DMS79 treated with DMSO at 0.1 percent for 48 hours (cell line): Measurements from ENCODE around the gene DFFB.
A peak's percentile ranks its signal among the peaks of the same experiment; 100 is the strongest.
"Not testable (repeated sequence)": the region's sequence is repeated elsewhere in the genome, so short reads cannot be mapped to it uniquely, and the experiment has no call there.

Source experiments
- DNase-seq: peaks from one replicate; lab custom pipeline; 2025; lab: John Stamatoyannopoulos, UW

Gene DFFB

GRCh38 chr1:3910049-3910731 is 52.9 kb downstream of the DFFB start:
- peak; percentile 79 for DNase-seq

DNA sequence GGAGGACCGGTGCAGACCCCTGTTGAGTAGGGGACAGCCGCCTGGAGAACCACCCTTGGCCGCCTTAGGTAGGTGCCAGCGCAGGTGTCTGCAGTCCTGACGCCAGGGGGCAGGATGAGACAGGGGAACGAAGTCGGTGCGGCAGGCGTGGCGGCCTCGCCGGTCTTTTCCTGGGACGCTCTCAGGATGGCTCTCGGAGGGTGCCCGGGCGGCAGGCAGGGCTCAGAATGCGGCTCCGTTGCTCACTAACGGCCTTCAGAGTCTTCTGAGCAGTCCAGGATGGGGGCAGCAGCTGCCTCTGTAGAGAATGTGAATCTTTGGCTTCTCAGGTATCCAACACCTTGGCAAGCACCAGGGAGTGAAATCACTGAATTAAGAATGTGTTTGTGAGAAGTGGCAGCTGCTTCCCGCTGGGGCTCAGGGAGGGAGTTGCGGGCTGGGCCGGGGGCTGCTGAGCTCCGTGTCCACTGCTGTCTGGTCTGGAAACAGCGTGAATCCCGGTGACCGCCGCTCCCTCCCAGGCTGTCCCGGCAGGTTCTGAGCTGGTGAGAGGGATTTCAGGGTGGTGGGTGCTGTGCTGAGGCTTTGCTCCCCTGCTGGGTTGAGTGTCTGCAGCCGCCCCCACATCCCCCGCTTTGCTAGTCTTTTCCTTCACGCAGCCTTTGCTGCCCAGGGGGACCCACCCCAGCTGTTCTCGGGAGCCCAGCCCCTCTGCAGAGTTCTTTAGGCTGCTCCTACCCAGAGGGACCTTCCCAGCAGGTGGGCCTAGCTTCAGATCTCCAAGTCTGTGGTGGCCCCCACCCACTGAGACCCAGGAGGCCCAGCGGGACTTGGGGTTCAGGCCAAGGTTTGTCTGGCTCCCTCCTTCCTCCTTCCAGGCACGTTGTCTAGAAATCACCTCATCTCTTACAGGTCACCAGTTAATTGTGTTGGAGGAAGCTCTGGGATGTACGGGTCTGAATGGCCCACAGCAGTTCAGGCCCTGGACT is 53.9 kb downstream of the DFFB start:
- DNase-seq: peak; percentile 85

- DNase-seq: no peak
These were observed 54.9 kb downstream of the DFFB start for GRCh38 chr1:3911981-3912808.

- DNase-seq: no peak
These were observed 55.8 kb downstream of the DFFB start for GRCh38 chr1:3912809-3913685.

DNA sequence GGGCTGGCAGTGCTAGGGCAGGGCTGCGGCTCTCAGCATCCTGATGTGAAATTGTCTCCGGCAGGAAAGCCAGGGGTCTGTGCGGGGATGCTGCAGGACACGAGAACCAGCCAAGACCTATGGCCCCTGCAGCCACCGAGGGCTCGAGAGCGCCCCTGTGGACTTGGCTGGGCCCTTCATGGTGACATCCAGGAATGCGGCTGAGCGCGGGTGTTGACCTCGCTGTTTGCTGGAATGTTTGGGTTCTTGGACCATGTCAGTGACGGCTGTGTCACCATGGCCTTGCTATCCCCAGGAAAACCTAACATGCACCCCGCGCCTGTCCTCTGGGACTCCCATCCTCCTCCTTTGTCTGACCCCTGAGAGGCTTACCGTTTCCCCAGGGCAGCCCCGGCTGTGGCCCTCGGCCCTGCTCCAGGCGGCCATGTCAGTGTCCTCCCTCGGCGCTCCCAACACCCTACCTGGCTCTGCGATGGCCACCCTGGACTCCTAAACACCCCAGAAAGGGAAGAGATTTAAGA is 57.1 kb downstream of the DFFB start:
- no peak for DNase-seq

- DNase-seq: no peak
These were observed 57.6 kb downstream of the DFFB start for GRCh38 chr1:3914911-3915310.

GRCh38 chr1:3915551-3916121 is 58.4 kb downstream of the DFFB start:
- DNase-seq: no peak

DNA sequence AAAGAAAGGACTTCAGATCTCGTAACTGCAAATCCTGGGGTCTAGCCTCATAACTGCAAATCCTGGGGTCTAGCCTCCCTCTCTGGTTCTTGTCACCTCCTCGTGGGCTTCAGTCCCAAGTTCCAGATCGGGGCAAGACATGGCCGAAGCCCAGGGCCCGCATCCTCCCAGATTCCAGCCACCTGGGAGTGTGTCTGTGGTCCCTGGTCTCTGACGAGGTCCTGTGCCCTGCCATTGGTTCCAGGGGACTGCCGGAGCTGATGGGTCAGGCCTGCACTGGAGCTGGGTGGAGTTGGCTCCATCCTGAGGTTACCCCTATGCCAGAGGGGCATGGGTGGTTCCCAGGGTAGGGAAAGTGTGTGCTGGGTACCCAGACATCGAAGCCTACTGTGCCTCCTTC is 60.5 kb downstream of the DFFB start:
- no peak for DNase-seq

DNA sequence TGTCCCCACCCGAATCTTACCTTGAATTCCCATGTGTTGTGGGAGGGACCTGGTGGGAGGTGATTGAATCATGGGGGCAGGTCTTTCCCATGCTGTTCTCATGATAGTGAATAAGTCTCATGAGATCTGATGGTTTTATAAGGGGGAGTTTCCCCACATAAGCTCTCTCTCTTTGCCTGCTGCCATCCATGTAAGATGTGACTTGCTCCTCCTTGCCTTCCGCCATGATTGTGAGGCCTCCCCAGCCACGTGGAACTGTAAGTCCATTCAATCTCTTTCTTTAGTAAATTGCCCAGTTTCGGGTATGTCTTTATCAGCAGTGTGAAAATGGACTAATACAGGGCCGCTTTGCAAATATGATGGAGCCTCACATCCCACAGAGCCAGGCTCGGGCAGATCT is 61.1 kb downstream of the DFFB start:
- not testable (repeated sequence) for DNase-seq

- no peak for DNase-seq
These were observed 61.8 kb downstream of the DFFB start for GRCh38 chr1:3918966-3919611.

DNA sequence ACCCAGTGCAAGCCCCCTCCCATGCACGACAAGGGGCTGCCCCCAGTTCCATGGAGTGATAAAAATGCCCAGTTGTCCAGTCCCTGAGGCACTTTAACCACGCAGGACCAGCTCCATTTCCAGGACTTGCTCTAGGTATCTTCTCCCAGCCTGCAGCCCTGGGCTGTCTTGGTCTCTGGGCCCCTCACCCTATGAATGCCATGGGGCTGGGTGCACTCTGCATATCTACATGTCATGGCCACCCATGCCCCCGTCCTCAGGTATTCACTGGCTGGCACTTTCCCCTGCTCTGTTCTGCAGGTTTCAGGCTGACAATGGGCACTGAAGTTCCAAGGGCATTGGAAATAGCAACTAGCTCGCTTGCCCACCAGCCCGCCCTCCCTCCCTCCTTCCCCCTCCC is 62.4 kb downstream of the DFFB start:
- DNase-seq: no peak

DNA sequence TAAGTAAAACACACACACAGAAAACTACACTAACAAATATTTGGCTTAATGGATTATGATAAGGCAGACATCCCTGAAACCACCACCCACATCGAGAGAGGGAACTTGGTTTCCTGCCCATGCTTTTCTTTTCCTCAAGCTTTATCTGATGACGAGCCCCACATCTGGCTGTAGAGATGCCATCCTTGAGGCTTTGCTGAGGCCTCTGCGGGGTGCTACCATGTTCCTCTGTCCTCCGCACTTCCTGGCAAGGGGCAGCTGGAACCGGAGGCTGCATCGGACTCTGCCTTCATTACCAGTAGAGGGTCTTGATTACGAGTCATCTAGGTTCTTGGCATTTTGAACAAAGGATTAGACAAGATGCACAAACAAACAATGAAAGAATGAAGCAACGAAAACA is 64.5 kb downstream of the DFFB start:
- DNase-seq: no peak

DNA sequence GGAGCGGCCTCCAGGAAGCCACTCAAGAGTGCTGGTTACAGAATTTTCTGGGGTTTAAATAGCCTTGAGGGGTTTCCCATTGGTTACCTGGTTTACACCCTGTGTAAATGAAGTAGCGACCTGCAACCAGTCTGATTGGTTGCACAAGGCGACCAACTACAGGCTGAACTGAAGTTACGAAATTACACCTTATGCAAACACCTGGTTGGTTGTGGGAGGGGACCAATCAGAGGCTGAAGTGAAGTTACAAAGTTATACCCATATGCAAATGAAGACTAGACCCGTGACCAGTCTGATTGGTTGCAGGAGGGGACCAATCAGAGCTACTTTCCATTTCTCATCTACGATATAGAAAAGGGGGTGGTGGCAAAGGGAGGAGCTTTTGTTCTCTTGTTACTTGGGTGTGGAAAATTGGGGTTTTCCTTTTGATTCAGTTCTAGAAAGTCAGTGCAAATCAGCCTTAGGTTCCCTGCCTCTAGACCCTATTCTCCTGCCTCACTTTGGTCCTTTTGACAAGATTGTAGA is 65.0 kb downstream of the DFFB start:
- DNase-seq: no peak

DNA sequence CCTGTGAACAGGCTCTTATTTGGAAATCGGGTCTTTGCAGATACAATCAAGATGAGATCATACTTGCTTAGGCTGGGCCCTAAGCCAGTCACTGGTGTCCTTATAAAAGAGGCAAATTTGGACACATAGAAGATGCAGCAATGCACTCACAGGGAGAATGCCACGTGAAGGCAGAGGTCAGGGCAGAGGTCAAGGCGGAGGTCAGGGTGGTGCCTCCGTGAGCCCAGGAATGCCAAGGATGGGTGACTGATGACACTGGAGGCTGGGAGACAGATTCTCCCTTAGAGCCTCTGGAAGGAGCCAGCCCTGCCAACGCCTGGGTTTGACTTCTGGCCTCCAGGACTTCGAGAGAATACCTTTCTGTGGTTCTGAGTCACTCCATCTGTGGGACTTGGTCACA is 65.6 kb downstream of the DFFB start:
- no peak for DNase-seq

GRCh38 chr1:3923378-3924185 is 66.3 kb downstream of the DFFB start:
- no peak for DNase-seq

- no peak for DNase-seq
These were observed 67.0 kb downstream of the DFFB start for GRCh38 chr1:3924186-3924824.

DNA sequence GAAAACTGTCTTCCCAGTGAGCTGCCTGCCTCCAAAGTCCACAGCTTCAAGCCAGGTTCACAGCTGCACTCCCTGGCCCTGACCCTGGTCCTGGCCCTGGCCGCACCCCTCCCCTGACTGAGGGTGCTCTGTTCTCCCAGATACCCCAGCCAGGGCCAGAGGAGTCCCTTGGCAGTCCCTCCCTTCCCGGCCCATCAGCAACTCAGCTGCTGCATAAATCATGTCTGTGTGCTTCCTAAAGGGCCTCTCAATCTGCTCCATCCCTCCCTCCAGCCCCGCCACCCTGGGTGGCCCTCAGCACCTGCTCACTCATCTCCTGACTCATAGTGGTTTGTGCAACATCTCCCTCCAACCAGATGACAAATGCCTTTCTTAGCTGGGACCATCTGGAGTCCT is 67.5 kb downstream of the DFFB start:
- peak; percentile 32 for DNase-seq

GRCh38 chr1:3925256-3925655 is 68.0 kb downstream of the DFFB start:
- no peak for DNase-seq

DNA sequence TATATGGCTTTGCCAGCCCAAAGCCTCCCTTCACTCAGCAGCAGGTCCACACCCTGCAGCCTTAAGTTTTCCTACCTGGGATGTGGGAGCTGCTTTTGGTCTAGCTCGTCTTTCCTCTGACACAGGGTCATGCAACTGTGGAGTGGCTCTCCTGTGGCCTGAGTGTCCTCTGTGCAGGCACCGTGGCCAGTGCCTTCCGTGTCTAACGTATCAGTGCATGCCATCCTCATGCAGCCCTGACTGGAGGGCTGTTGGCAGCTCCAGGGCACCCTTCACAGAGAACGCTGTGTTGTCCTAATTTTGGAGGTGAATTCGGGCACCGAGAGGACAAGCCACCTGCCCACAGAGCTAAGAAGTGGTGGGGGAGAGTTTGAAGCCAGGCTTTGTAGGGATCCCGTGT is 68.5 kb downstream of the DFFB start:
- no peak for DNase-seq
